ENCODE measurements around the gene LAMC1.

LAMC1 gene

GRCh38 chr1:183023146-183023600 is at the start of gene LAMC1:
LAMC1 (plus strand) TSS chr1:183023420; CDS start chr1:183023717, 297 bp downstream.
- in situ Hi-C loops (cut with HindIII; ENCODE audit: low pct_ligation_motif_present, low pct_unique_long_range_greater_than_20kb, low sequenced_read_pairs) = no loop called here
- peak; percentile 88 for DNase-seq

DNA sequence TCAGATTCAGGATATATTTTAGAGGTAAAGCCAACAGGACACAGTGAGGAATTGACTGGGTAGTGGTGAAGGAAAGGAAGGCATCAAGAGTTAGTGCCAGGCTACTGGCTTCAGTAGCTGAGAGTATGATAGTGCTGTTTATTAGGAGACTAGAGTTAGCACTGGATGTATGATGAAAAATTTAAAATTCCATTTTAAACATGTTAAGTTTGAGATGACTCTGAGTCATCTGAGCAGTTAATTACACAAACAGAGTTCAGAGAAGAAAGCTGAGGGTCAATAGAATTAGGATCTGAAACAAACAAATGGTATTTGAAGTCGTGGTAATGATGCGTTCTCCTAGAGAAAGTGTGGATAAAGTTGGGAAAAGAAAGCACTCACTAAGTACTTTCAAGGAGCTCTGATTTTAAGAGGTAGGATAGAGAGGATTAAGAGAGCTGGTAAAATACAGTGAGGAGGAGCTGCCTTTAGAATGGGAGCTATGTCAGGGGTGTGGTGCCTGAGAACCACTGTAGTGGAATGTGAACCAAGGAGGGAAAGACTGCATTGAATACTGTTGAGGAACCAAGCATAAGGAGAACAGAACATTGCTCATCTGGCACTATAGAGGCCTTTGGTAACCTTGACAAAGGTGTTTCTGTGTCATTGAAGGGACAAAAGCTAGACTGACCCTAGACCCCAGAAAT is 48.6 kb upstream of the LAMC1 start:
- in situ Hi-C loops (cut with HindIII; ENCODE audit: low pct_ligation_motif_present, low pct_unique_long_range_greater_than_20kb, low sequenced_read_pairs) = no loop called here

DNA sequence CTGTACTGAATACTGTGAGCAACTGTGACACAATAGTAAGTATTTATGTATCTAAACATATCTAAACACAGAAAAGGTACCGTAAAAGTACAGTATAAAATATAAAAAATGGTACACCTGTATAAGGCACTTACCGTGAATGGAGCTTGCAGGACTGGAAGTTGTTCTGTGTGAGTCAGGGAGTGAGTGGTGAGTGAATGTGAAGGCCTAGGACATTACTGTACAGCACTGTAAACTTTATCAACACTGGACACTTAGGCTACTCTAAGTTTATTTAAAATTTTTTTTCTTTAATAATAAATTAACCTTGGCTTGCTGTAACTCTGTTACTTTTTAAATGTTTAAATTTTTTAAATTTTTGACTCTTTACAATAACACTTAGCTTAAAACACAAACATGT is 45.7 kb upstream of the LAMC1 start:
- in situ Hi-C loops (cut with HindIII; ENCODE audit: low pct_ligation_motif_present, low pct_unique_long_range_greater_than_20kb, low sequenced_read_pairs) = no loop called here

More for the DNA sequence above, 48.6 kb upstream of the LAMC1 start:
- DNase-seq = no peak

GRCh38 chr1:182978151-182978853 is 44.9 kb upstream of the LAMC1 start:
- in situ Hi-C loops (cut with HindIII; ENCODE audit: low pct_ligation_motif_present, low pct_unique_long_range_greater_than_20kb, low sequenced_read_pairs) = no loop called here
- no peak for DNase-seq

More for the DNA sequence above, 45.7 kb upstream of the LAMC1 start:
- no peak for DNase-seq

DNA sequence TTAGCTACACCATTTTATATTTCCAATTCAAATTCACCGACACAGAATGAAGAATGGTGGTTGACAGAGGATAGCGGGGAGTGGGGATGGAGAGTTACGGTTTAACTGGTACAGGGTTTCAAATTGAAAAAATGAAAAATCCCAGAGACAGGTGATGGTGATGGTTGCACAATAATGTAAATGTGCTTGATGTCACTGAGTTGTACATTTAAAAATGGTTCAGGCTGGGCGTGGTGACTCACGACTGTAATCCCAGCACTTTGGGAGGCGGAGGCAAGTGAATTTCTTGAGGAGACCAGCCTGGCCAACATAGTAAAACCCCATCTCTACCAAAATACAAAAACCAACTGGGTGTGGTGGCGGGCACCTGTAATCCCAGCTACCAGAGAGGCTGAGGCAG is 39.1 kb upstream of the LAMC1 start:
- in situ Hi-C loops (cut with HindIII; ENCODE audit: low pct_ligation_motif_present, low pct_unique_long_range_greater_than_20kb, low sequenced_read_pairs) = no loop called here
- DNase-seq = no peak

GRCh38 chr1:182984621-182985020 is 38.6 kb upstream of the LAMC1 start:
- in situ Hi-C loops (cut with HindIII; ENCODE audit: low pct_ligation_motif_present, low pct_unique_long_range_greater_than_20kb, low sequenced_read_pairs) = no loop called here
- DNase-seq = no peak

DNA sequence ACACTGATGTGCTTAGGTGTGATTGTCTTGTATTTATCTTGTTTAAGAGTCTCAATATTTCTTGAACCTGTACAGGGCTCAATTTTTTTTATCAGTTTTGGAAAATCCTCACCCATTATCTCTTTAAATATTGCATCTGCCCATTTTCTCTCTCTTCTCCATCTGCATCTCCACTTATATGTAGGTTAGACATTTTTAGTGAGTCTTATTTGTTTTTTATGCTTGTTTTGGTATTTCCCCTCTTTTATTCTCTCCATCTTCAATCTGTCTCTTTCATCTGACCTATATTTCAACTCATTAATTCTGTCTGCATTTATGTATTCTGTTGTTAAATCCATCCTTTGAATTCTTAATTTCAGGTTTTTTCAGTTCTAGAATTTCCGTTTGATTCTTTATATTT is 37.3 kb upstream of the LAMC1 start:
- no peak for DNase-seq
- in situ Hi-C loops (cut with HindIII; ENCODE audit: low pct_ligation_motif_present, low pct_unique_long_range_greater_than_20kb, low sequenced_read_pairs) = no loop called here

DNA sequence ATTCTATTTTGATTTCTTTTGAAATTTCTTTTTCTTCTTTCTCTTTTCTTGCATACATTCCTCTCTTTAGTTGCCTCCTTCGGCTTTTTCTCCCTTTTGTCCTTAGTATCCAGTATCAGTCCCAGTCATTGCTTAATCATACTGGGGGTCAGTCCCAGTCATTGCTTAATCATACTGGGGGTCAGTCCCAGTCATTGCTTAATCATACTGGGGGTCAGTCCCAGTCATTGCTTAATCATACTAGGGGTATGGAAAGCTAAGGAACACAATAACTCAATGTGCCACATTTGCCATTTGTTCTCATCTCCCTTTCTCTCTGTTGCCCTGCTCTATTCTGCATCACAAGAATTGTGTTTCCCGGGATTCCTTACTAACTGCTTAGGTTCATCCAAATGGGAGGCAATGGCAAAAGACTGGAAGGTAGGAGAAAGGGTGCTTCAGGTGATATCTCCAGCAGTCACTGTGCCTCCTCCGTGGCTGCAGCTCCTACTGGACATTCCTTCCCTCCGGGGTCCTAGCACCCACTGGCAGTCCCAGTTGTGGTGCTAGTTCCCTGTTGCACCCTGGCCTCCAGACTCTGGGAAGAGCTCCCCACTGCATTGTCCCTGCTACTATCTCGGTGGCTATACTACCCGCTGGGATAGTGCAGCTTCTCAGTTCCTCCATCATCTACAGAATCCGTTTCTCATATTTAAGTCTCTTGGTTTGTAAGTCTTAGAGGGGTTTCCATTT is 32.6 kb upstream of the LAMC1 start:
- no peak for DNase-seq
- in situ Hi-C loops (cut with HindIII; ENCODE audit: low pct_ligation_motif_present, low pct_unique_long_range_greater_than_20kb, low sequenced_read_pairs) = no loop called here

DNA sequence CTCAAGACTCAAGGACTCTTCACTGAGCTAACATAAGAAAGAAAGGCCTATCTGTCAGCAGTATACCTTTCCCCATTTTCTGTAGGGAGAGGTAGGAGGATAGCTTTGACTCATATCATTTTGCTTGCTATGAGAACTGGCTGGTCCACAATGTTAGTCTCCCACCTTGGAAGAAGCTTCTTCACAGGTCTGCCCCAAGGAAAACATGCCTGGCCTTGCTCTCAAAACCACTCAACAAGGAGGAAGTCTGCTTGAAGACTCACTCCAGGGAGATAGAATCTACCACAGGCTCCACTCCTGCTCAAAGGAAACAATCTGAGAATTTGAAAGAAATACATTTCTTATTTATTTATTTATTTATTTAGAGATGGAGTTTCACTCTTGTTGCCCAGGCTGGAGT is 29.5 kb upstream of the LAMC1 start:
- in situ Hi-C loops (cut with HindIII; ENCODE audit: low pct_ligation_motif_present, low pct_unique_long_range_greater_than_20kb, low sequenced_read_pairs) = no loop called here
- DNase-seq = no peak

DNA sequence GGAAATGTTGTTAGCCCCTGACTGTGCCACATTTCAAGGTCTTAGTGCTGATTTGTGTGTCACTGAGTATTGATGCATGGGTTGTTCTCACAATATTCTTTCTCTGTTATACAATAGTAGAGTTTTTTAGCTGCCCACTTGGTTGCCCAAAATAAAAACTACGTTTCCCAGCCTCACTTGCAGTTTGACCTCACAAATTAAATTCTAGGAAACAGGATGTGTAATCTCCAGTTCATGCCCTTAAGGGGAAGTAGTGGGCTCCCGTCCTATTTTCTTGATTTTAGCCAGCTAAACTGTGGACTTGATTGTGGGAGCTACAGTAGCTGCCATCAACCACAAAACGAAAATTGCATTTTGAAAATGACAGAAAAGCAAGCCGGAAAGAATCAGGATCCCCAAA is 27.3 kb upstream of the LAMC1 start:
- in situ Hi-C loops (cut with HindIII; ENCODE audit: low pct_ligation_motif_present, low pct_unique_long_range_greater_than_20kb, low sequenced_read_pairs) = no loop called here
- DNase-seq = no peak

DNA sequence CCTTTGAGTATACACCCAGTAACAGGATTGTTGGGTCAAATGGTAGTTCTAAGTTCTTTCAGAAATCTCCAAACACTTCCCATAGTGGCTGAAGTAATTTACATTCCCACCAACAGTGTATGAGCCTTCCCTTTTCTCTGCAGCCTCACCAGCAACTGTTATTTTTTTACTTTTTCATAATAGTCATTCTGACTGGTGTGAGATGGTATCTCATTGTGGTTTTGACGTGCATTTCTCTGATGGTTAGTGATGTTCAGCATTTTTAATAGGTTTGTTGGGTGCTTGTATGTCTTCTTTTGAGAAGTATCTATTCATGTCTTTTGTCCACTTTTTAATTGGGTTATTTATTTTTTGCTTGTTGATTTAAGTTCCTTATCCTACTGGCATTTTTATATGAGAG is 26.4 kb upstream of the LAMC1 start:
- in situ Hi-C loops (cut with HindIII; ENCODE audit: low pct_ligation_motif_present, low pct_unique_long_range_greater_than_20kb, low sequenced_read_pairs) = no loop called here
- DNase-seq = no peak

- no peak for DNase-seq
- in situ Hi-C loops (cut with HindIII; ENCODE audit: low pct_ligation_motif_present, low pct_unique_long_range_greater_than_20kb, low sequenced_read_pairs) = no loop called here
Measured at GRCh38 chr1:182998482-182998881, 24.7 kb upstream of the LAMC1 start.

DNA sequence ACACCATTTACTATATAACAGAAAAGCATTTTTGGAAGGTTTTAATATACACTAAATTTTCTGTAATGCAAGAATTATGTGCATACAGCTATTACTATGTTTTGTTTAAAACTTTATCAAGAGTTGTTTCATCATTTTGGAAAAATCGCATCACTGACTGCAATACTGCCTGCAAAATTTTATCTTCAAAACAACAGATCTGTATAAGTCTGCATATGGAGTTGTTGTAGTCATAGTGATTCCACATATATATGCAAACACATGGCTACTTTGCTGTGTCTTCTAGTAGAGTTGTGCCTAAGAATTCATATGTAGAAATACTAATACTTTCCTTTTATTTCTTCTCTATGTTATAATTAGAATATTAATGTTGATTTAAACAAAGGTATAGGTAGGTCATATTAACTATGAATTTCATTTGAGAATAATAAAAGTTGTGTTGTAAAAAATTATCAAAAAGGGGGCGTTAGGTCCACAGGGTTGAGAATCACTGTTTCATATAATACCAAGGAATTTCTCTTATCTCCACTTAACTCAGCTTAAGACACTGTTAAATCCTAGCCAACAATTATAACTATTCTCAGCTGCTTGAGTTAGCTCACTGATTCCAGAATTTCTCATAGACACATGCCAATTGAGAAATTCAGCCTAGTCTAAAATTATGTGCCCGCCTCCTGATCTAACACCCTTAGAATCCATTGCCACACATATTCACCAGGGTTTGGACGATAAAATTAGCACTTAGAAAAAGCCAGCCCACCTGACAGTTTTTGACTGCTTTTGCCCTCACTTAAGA is 22.9 kb upstream of the LAMC1 start:
- in situ Hi-C loops (cut with HindIII; ENCODE audit: low pct_ligation_motif_present, low pct_unique_long_range_greater_than_20kb, low sequenced_read_pairs) = no loop called here
- DNase-seq = no peak

DNA sequence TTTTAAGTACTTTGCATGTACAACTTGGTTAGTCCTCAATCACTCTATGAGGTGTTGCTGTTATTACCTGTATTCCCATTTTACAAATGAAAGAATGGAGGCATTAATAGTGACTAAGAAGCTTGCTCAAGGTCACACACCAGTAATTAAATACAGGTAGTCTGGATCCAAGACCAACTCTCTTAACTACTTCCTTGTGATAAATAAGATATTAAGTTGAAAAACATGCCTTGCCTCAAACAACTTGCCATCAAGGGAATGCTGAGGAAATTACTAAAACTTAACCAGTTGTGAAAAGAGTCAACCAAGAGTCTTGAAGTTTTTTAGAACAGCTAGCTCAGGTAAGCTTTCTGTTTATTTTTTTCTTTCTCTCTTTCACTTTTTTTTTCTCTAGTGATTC is 21.0 kb upstream of the LAMC1 start:
- no peak for DNase-seq
- in situ Hi-C loops (cut with HindIII; ENCODE audit: low pct_ligation_motif_present, low pct_unique_long_range_greater_than_20kb, low sequenced_read_pairs) = no loop called here

DNA sequence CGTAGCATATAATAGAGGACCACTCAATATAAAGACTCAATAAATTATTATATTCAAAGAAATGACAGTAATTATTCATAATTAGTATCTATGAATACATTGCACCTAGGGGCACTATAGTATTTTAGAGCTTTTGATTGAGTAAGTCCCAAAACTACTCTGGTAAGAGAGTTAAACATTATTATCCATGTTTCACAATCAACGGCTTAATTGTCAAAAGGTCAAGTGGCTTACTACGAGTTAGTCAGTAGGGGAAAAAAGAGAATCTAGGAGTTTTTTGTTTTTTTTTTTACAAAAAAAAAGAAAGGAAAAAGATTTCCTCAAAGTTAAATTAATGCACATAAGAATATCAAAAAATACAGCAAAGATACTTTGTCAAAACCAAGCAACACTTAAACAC is 20.4 kb upstream of the LAMC1 start:
- in situ Hi-C loops (cut with HindIII; ENCODE audit: low pct_ligation_motif_present, low pct_unique_long_range_greater_than_20kb, low sequenced_read_pairs) = no loop called here
- no peak for DNase-seq

GRCh38 chr1:183003203-183003602 is 20.0 kb upstream of the LAMC1 start:
- in situ Hi-C loops (cut with HindIII; ENCODE audit: low pct_ligation_motif_present, low pct_unique_long_range_greater_than_20kb, low sequenced_read_pairs) = no loop called here
- DNase-seq = no peak

- no peak for DNase-seq
- in situ Hi-C loops (cut with HindIII; ENCODE audit: low pct_ligation_motif_present, low pct_unique_long_range_greater_than_20kb, low sequenced_read_pairs) = no loop called here
Measured at GRCh38 chr1:183004141-183004540, 19.1 kb upstream of the LAMC1 start.

DNA sequence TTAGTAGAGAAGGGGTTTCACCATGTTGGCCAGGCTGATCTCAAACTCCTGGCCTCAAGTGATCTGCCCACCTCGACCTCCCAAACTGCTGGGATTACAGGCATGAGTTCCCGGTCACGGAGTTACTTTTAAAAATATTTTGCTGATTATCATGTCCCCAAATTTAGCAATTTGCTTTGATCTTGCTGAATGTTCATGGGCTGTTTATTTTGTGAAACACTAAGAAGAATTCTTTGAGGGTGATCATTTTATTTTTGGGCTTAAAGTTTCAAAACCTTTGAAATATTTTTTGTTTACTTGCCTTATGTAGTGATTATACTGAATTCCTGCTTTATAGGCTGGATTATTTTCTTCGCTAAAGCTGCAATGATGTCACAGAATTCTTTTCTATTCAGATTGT is 11.4 kb upstream of the LAMC1 start:
- in situ Hi-C loops (cut with HindIII; ENCODE audit: low pct_ligation_motif_present, low pct_unique_long_range_greater_than_20kb, low sequenced_read_pairs) = no loop called here

More for the DNA sequence above, 11.4 kb upstream of the LAMC1 start:
- DNase-seq = no peak
